HCT116 (cell line): ENCODE measurements around the gene KLF4. TPM values are rescaled to one million over a fixed set of nuclear protein-coding genes. Genes with fewer than 3 reads are reported as not detected.

Experiments used
- ATAC-seq: fragments of 200-7000 bp; cut with Tn5 transposase; 2 replicates; pipeline ENCODE4 v1.9.1; 2020; ENCODE audit warnings: mild to moderate bottlenecking, moderate library complexity
- BruUV-seq: library from RNA; stranded (reverse); fragments of 400-500 nt; replicated peaks from 2 replicates; lab custom pipeline; 2021; lab: Mats Ljungman, UMichigan
- CTCF ChIA-PET: fragments of 300-600 bp; sonication (Branson Sonifier 250); formaldehyde crosslinking; loops from one replicate; lab custom pipeline; 2021; ENCODE audit warnings: antibody characterized with exemption; lab: Charles Lee
- POLR2A ChIA-PET: fragments of 300-600, 350-600 bp; sonication (Branson Sonifier 250); formaldehyde crosslinking; loops from one replicate; lab custom pipeline; 2021; ENCODE audit warnings: antibody characterized with exemption; lab: Charles Lee
- RAD21 ChIA-PET, 2 experiments: fragments of 300-600 bp; sonication (Branson Sonifier 250); formaldehyde crosslinking; loops; one replicate each; lab custom pipeline; 2023; ENCODE audit warnings: low total read pairs in 2 of 2; ENCODE audit not compliant: uncharacterized antibody in 2 of 2, unreplicated experiment in 2 of 2, low non-redundant PET in 1 of 2; lab: Charles Lee
- DNase-seq: peaks from one replicate; pipeline ENCODE4 v3.0.0-alpha.2; 2010; ENCODE audit warnings: low read depth, low spot score
- H2AFZ ChIP-seq: fragments of 200-600 bp; shearing (Covaris generic), sonication (generic); 2 replicates; pipeline ENCODE4 v1.6.1; 2017; ENCODE audit warnings: low read depth, mixed run types, mixed read lengths, antibody characterized with exemption, low read length; ENCODE audit not compliant: poor library complexity, severe bottlenecking
- H3K27ac ChIP-seq: 2 replicates; pipeline ENCODE4 v1.5.1; 2012; ENCODE audit warnings: low read depth, low read length
- H3K27me3 ChIP-seq: fragments of 200-600 bp; sonication (generic); 2 replicates; pipeline ENCODE4 v1.6.1; 2016; ENCODE audit warnings: mixed run types, low read length, mixed read lengths; ENCODE audit not compliant: insufficient read depth
- H3K36me3 ChIP-seq, 2 experiments: fragments of 200-500 bp in 1 of 2; fragments of 200-600 bp in 1 of 2; sonication (Bioruptor generic) in 1 of 2; sonication (generic) in 1 of 2; 2 replicates each; pipeline versions ENCODE4 v1.5.1 to v1.6.1; 2014 to 2016; ENCODE audit warnings: low read length in 2 of 2, inconsistent platforms in 1 of 2, mixed read lengths in 1 of 2, mixed run types in 1 of 2; ENCODE audit not compliant: insufficient read depth in 2 of 2, control insufficient read depth in 1 of 2
- H3K4me1 ChIP-seq, 2 experiments: fragments of 200-600 bp in 1 of 2; sonication (generic) in 1 of 2; 2 replicates each; pipeline versions ENCODE4 v1.5.1 to v1.6.1; 2012 to 2017; ENCODE audit warnings: low read length in 2 of 2, inconsistent platforms in 1 of 2, mild to moderate bottlenecking in 1 of 2, mixed read lengths in 1 of 2, mixed run types in 1 of 2, moderate library complexity in 1 of 2; ENCODE audit not compliant: insufficient read depth in 2 of 2, control insufficient read depth in 1 of 2
- H3K4me2 ChIP-seq: fragments of 200-600 bp; sonication (generic); 2 replicates; pipeline ENCODE4 v1.6.1; 2017; ENCODE audit warnings: mixed run types, low read length, mixed read lengths
- H3K4me3 ChIP-seq, 2 experiments: fragments of 200-600 bp in 1 of 2; sonication (generic) in 1 of 2; replicated peaks in 1 of 2; 2 replicates each; pipeline ENCODE4 v1.5.1; 2011 to 2016; ENCODE audit warnings: low read length in 2 of 2, control low read depth in 1 of 2, low read depth in 1 of 2, mild to moderate bottlenecking in 1 of 2, mixed read lengths in 1 of 2, mixed run types in 1 of 2
- H3K79me2 ChIP-seq: fragments of 200-600 bp; sonication (generic); 2 replicates; pipeline ENCODE4 v1.6.1; 2017; ENCODE audit warnings: mild to moderate bottlenecking, mixed run types, low read length, moderate library complexity, mixed read lengths; ENCODE audit not compliant: insufficient read depth
- H3K9ac ChIP-seq: fragments of 200-600 bp; sonication (generic); 2 replicates; pipeline ENCODE4 v1.6.1; 2016; ENCODE audit warnings: low read length, mixed read lengths
- H3K9me2 ChIP-seq: fragments of 200-600 bp; sonication (generic), shearing (Covaris generic); 2 replicates; pipeline ENCODE4 v1.6.1; 2017; ENCODE audit warnings: mixed run types, mild to moderate bottlenecking, moderate library complexity; ENCODE audit not compliant: insufficient read depth
- H3K9me3 ChIP-seq, 2 experiments: fragments of 200-500 bp in 1 of 2; fragments of 200-600 bp in 1 of 2; sonication (Bioruptor generic) in 1 of 2; sonication (generic) in 1 of 2; 2 replicates each; pipeline ENCODE4 v1.6.1; 2014 to 2017; ENCODE audit warnings: low read length in 2 of 2, mixed read lengths in 2 of 2, inconsistent platforms in 1 of 2, low read depth in 1 of 2, mild to moderate bottlenecking in 1 of 2, mixed run types in 1 of 2, moderate library complexity in 1 of 2; ENCODE audit not compliant: control insufficient read depth in 1 of 2, insufficient read depth in 1 of 2
- H4K20me1 ChIP-seq: fragments of 200-600 bp; sonication (generic), shearing (Covaris generic); 2 replicates; pipeline ENCODE4 v1.6.1; 2017; ENCODE audit warnings: mixed run types, mild to moderate bottlenecking, moderate library complexity; ENCODE audit not compliant: insufficient read depth
- CBX3 ChIP-seq: IDR thresholded peaks from 2 replicates; pipeline ENCODE4 v1.6.1; 2012; ENCODE audit warnings: low read depth
- CEBPB ChIP-seq: IDR thresholded peaks from 2 replicates; pipeline ENCODE4 v1.6.1; 2012; ENCODE audit warnings: low read depth
- EGR1 ChIP-seq: IDR thresholded peaks from 2 replicates; pipeline ENCODE4 v1.6.1; 2012; ENCODE audit warnings: low read depth
- FOSL1 ChIP-seq: IDR thresholded peaks from 2 replicates; pipeline ENCODE4 v1.6.1; 2012; ENCODE audit warnings: low read depth
- POLR2A ChIP-seq: IDR thresholded peaks from 2 replicates; pipeline ENCODE4 v1.7.0; 2011; ENCODE audit warnings: borderline replicate concordance; ENCODE audit not compliant: insufficient read depth, insufficient read length; ENCODE audit errors: extremely low read depth
- SIN3A ChIP-seq: IDR thresholded peaks from 2 replicates; pipeline ENCODE4 v1.6.1; 2012; ENCODE audit warnings: low read depth
- SRF ChIP-seq: IDR thresholded peaks from 2 replicates; pipeline ENCODE4 v1.6.1; 2012; ENCODE audit warnings: low read depth
- YY1 ChIP-seq: IDR thresholded peaks from 2 replicates; pipeline ENCODE4 v1.6.1; 2011; ENCODE audit warnings: low read length, low read depth, moderate library complexity, mild to moderate bottlenecking; ENCODE audit not compliant: insufficient replicate concordance; ENCODE audit errors: extremely low read depth
- ZFX ChIP-seq: fragments of 450-650 bp; IDR thresholded peaks from 2 replicates; pipeline ENCODE4 v1.6.1; 2017
- ZNF274 ChIP-seq: fragments of 200-500 bp; sonication (Bioruptor generic); IDR thresholded peaks from 2 replicates; pipeline ENCODE4 v1.6.1; 2014; ENCODE audit warnings: mild to moderate bottlenecking, low read depth, low read length, inconsistent platforms
- intact Hi-C: fragments of 100-400 bp; cut with micrococcal nuclease; formaldehyde crosslinking; loops from 2 replicates; pipeline ENCODE4 v1.10.0; 2022
- total RNA-seq: library from RNA; stranded (reverse); gene quantifications from one replicate; pipeline ENCODE4 v1.2.1, GENCODE V29; 2021; ENCODE audit not compliant: unreplicated experiment
- TF ChIP-seq, protein P1 (sequence below): IDR thresholded peaks from 2 replicates; pipeline ENCODE4 v1.6.1; 2012; ENCODE audit warnings: low read depth
- TF ChIP-seq, protein P2 (sequence below): IDR thresholded peaks from 2 replicates; pipeline ENCODE4 v1.6.1; 2012
- TF ChIP-seq, protein P3 (sequence below), 3 experiments: fragments of 200-600 bp in 1 of 3; sonication (generic) in 1 of 3; IDR thresholded peaks in 2 of 3; conservative IDR thresholded peaks in 1 of 3; 2 replicates each; pipeline ENCODE4 v1.5.1; 2012 to 2017; ENCODE audit warnings: low read depth in 2 of 3, low read length in 2 of 3, antibody characterized with exemption in 1 of 3, borderline replicate concordance in 1 of 3, control low read depth in 1 of 3, mild to moderate bottlenecking in 1 of 3, mixed read lengths in 1 of 3, mixed run types in 1 of 3, moderate library complexity in 1 of 3; ENCODE audit not compliant: insufficient read depth in 1 of 3

Gene KLF4
- total RNA-seq, 1 experiment from 2014 or later: 92.8 TPM

DNA sequence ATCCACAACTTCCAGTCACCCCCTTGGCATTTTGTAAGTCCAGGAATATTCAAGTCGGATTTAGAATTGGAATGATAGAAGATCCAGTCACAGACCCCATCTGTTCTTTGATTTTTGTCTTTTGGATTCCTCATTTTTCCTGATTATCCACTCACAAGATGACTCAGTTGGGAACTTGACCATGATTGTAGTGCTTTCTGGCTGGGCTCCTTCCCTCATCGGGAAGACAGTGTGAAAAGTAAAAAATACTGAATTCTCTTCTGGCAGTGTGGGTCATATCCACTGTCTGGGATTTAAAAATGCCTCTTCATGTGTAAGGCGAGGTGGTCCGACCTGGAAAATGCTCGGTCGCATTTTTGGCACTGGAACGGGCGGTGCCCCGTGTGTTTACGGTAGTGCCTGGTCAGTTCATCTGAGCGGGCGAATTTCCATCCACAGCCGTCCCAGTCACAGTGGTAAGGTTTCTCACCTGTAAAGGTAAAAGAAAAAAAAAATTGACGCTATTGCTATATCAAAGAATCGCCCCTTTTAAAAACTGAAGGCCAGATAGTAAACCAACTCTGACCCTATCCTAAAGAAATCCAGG, 4.0 kb downstream of the KLF4 start:
- Histone ChIP-seq H3K27ac (no peak overlapping the region), H3K9me2 (no peaks in the 10 kb centered on the region), H3K79me2 (peaks cover 42% of the 10 kb centered on the region), H3K9ac (no peak overlapping the region), H3K36me3 (peaks cover 16 to 29% of the 10 kb centered on the region in 2 experiments), H2AFZ (no peak overlapping the region), H3K4me2 (no peak overlapping the region), H3K4me1 (peaks cover 13 to 37% of the 10 kb centered on the region in 2 experiments; a peak in 3 of 4 replicates), H3K4me3 (no peak overlapping the region), H3K9me3 (no peaks in the 10 kb centered on the region), H3K27me3 (no peaks in the 10 kb centered on the region), H4K20me1 (no peaks in the 10 kb centered on the region)
- RAD21 ChIA-PET: no interaction called here
- intact Hi-C loops: loop anchor here (2.0 to 10.0 kb wide), 4 partner anchors 265 to 959 kb away; no protein-coding TSS in a partner anchor
- DNase-seq: no peak
- no peak for ATAC-seq
- TF ChIP-seq EGR1 (no peak), SIN3A (no peak), ZNF274 (no peak), CEBPB (no peak), ZFX (no peak), YY1 (no peak), POLR2A (no peak), SRF (no peak), CBX3 (no peak), FOSL1 (no peak)
- TF ChIP-seq, protein P1, sequence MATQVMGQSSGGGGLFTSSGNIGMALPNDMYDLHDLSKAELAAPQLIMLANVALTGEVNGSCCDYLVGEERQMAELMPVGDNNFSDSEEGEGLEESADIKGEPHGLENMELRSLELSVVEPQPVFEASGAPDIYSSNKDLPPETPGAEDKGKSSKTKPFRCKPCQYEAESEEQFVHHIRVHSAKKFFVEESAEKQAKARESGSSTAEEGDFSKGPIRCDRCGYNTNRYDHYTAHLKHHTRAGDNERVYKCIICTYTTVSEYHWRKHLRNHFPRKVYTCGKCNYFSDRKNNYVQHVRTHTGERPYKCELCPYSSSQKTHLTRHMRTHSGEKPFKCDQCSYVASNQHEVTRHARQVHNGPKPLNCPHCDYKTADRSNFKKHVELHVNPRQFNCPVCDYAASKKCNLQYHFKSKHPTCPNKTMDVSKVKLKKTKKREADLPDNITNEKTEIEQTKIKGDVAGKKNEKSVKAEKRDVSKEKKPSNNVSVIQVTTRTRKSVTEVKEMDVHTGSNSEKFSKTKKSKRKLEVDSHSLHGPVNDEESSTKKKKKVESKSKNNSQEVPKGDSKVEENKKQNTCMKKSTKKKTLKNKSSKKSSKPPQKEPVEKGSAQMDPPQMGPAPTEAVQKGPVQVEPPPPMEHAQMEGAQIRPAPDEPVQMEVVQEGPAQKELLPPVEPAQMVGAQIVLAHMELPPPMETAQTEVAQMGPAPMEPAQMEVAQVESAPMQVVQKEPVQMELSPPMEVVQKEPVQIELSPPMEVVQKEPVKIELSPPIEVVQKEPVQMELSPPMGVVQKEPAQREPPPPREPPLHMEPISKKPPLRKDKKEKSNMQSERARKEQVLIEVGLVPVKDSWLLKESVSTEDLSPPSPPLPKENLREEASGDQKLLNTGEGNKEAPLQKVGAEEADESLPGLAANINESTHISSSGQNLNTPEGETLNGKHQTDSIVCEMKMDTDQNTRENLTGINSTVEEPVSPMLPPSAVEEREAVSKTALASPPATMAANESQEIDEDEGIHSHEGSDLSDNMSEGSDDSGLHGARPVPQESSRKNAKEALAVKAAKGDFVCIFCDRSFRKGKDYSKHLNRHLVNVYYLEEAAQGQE: no peak
- TF ChIP-seq, protein P2, sequence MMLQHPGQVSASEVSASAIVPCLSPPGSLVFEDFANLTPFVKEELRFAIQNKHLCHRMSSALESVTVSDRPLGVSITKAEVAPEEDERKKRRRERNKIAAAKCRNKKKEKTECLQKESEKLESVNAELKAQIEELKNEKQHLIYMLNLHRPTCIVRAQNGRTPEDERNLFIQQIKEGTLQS: no peak
- TF ChIP-seq, protein P3, sequence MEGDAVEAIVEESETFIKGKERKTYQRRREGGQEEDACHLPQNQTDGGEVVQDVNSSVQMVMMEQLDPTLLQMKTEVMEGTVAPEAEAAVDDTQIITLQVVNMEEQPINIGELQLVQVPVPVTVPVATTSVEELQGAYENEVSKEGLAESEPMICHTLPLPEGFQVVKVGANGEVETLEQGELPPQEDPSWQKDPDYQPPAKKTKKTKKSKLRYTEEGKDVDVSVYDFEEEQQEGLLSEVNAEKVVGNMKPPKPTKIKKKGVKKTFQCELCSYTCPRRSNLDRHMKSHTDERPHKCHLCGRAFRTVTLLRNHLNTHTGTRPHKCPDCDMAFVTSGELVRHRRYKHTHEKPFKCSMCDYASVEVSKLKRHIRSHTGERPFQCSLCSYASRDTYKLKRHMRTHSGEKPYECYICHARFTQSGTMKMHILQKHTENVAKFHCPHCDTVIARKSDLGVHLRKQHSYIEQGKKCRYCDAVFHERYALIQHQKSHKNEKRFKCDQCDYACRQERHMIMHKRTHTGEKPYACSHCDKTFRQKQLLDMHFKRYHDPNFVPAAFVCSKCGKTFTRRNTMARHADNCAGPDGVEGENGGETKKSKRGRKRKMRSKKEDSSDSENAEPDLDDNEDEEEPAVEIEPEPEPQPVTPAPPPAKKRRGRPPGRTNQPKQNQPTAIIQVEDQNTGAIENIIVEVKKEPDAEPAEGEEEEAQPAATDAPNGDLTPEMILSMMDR (IDR thresholded peaks at IDR 0.05 in 2 of 3, conservative IDR thresholded peaks at IDR 0.05 in 1 of 3; ENCODE audit: borderline replicate concordance in 1 of 3, insufficient read depth in 1 of 3, low read depth in 2 of 3, low read length in 2 of 3): no peak
- POLR2A ChIA-PET: no interaction called here
- BruUV-seq: no TSS peak
- CTCF ChIA-PET: no interaction called here
